GM12891 (cell line): Measurements from ENCODE around the gene CYTH1.
A peak's percentile ranks its signal among the peaks of the same experiment; 100 is the strongest.

Source experiments
- PAX5 ChIP-seq: IDR thresholded peaks from 2 replicates; pipeline ENCODE4 v1.6.1; 2011; ENCODE audit warnings: low read length, moderate library complexity, mild to moderate bottlenecking; ENCODE audit not compliant: insufficient read depth, severe bottlenecking
- POLR2A ChIP-seq: IDR thresholded peaks from 2 replicates; pipeline ENCODE4 v1.6.1; 2011; ENCODE audit warnings: low read depth, low read length, control low read depth

DNA sequence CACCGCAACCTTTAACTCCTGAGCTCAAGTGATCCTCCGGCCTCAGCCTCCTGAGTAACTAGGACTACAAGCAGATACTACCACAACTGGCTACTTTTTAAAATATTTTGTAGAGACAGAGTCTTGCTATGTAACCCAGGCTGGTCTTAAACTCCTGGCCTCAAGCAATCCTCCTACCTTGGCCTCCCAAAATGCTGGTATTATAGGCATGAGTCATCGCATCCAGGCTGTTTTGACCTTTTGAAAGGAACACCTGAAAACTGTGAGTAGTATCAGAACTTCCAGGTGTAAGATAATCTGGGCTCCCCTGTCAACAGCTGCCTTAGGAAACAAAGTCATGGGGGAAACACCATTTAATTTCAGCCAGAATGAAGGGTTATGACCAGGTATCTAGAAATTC, 77.5 kb downstream of the CYTH1 start:
- TF ChIP-seq POLR2A: peak; percentile 45; the same call in 1 of the 2 replicates
- no peak for TF ChIP-seq PAX5
